Measurements from ENCODE around the gene TTC17. TPM values are rescaled to one million over a fixed set of nuclear protein-coding genes. Genes with fewer than 3 reads are reported as not detected.

The TTC17 gene
- total RNA-seq: 27.8 and 34.0 TPM in 2 replicates

DNA sequence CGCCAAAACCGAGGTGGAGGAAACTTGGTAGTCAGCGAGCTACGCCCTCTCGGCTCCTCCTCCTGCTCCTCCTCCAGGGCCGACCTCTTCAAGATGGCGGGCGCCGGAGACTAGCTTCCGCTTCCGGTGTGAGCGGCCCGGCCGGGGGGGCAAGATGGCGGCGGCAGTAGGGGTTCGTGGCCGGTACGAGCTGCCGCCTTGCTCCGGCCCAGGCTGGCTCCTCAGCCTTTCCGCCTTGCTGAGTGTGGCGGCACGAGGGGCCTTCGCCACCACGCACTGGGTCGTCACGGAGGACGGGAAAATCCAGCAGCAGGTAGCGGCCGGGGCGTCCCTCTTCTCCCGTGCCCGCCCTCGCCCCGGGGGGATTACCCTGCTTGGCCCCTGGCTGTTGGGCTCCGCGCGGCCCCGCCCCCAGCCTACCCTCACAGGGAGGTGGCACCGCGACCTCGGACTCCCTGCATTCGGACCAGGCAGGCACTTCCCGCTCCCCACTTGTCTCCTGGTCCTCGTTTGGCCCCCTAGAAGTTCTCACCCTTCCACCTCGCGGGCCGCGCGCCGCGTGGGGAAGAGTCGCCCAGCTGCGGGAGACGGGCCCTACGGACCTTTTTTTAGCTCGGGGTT lies at the start of gene TTC17:
Gene TTC17 (plus strand): TSS at position 120 of the 621 bp plus-strand sequence. CDS start 35 bp downstream, at position 155.

DNA sequence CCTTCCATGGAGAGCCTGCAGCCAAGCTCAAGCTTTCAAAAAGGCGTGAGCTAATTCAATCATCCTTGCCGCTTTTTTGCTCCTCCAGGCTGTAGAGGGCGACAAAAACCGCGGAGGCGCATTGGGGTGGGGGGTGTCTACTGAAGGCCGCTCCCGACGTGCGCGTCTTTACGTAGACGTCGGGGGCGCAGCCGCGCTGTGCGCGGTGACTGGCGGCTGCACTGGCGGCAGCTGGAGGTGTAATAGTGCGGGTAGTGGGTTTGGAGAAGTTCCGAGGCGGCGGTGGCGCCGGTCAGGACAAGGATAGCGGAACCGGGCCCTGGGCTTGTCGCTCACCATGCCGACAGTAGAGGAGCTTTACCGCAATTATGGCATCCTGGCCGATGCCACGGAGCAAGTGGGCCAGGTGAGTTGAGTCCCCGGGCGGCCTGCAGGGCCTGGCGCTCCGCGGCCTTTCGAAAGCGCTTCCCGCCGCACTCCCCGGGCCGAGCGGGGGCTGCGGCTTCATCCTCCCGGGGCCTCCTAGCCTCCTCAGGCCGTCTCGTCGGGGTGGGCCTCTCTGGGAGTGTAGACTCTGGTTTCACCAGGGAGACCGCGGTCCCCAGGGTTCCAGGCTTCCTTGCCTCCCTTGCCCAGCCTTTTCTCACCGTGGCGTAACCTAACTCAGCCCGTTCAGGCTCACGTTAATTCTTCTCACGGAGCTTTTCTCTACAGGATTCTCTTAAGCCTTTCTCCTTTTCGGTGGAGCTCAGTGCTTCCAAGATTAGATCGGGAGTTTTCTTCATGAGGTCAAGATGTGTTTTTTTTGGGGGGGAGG lies 46.7 kb upstream of the TTC17 start, which contains the start of gene API5:
Gene API5 (plus strand): TSS at position 206 of the 817 bp plus-strand sequence. CDS start 132 bp downstream, at position 338.

Other genes with a start within 250 kb of the TTC17 start
- 74.5 and 86.6 TPM in 2 replicates for gene API5, start 46.9 kb upstream of the TTC17 start, total RNA-seq

All from bronchus fibroblast of lung (primary cell).